Measurements from ENCODE around the gene MEP1A. TPM values are rescaled to one million over a fixed set of nuclear protein-coding genes. Genes with fewer than 3 reads are reported as not detected.

Gene MEP1A
- total RNA-seq, 1 donor from 2014 or later = not detected

GRCh38 chr6:46751658-46752057 lies 41.5 kb upstream of the MEP1A start:
- H3K4me3 ChIP-seq (ENCODE audit: low read depth, low read length) = no peak overlapping the region

DNA sequence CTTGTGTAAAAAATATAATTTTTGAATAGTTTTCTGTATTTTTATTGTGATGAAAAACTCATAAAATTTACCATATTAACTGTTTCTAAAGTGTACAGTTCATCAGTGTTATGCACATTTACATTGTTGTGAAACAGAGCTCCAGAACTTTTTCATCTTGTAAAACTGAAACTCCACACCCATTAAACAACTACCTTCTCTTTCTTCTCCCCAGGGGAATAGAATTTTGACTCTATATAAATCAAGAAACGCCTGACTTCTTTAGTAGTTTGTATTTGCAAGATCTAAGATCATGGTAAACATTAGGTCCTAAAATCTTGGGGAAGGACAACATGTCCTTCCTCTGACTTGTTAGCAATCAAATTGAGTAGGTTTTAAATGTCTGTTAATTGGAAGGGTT lies 37.3 kb upstream of the MEP1A start:
- no peak overlapping the region for H3K4me3 ChIP-seq (ENCODE audit: low read depth, low read length)
- TF ChIP-seq, protein P1, sequence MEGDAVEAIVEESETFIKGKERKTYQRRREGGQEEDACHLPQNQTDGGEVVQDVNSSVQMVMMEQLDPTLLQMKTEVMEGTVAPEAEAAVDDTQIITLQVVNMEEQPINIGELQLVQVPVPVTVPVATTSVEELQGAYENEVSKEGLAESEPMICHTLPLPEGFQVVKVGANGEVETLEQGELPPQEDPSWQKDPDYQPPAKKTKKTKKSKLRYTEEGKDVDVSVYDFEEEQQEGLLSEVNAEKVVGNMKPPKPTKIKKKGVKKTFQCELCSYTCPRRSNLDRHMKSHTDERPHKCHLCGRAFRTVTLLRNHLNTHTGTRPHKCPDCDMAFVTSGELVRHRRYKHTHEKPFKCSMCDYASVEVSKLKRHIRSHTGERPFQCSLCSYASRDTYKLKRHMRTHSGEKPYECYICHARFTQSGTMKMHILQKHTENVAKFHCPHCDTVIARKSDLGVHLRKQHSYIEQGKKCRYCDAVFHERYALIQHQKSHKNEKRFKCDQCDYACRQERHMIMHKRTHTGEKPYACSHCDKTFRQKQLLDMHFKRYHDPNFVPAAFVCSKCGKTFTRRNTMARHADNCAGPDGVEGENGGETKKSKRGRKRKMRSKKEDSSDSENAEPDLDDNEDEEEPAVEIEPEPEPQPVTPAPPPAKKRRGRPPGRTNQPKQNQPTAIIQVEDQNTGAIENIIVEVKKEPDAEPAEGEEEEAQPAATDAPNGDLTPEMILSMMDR (conservative IDR thresholded peaks at IDR 0.05; ENCODE audit: low read depth, low read length) = no peak
- no peak for DNase-seq (ENCODE audit: low read depth)

More at GRCh38 chr6:46751658-46752057, 41.5 kb upstream of the MEP1A start:
- TF ChIP-seq, protein P1 (conservative IDR thresholded peaks at IDR 0.05; ENCODE audit: low read depth, low read length) = no peak
- no peak for DNase-seq (ENCODE audit: low read depth)

GRCh38 chr6:46756469-46757213 lies 36.5 kb upstream of the MEP1A start:
- TF ChIP-seq, protein P1 (conservative IDR thresholded peaks at IDR 0.05; ENCODE audit: low read depth, low read length) = no peak
- no peak for DNase-seq (ENCODE audit: low read depth)
- H3K4me3 ChIP-seq (ENCODE audit: low read depth, low read length) = no peak overlapping the region

GRCh38 chr6:46757214-46757596 lies 36.0 kb upstream of the MEP1A start:
- no peak for DNase-seq (ENCODE audit: low read depth)
- H3K4me3 ChIP-seq (ENCODE audit: low read depth, low read length) = no peak overlapping the region
- TF ChIP-seq, protein P1 (conservative IDR thresholded peaks at IDR 0.05; ENCODE audit: low read depth, low read length) = no peak

GRCh38 chr6:46758960-46759753 lies 34.0 kb upstream of the MEP1A start:
- no peak overlapping the region for H3K4me3 ChIP-seq (ENCODE audit: low read depth, low read length)
- DNase-seq (ENCODE audit: low read depth) = no peak
- TF ChIP-seq, protein P1 (conservative IDR thresholded peaks at IDR 0.05; ENCODE audit: low read depth, low read length) = no peak

GRCh38 chr6:46760925-46761324 lies 32.3 kb upstream of the MEP1A start:
- TF ChIP-seq, protein P1 (conservative IDR thresholded peaks at IDR 0.05; ENCODE audit: low read depth, low read length) = no peak
- no peak overlapping the region for H3K4me3 ChIP-seq (ENCODE audit: low read depth, low read length)
- DNase-seq (ENCODE audit: low read depth) = no peak

Measured in epithelial cell of proximal tubule (primary cell).